SH-SY5Y (cell line): Measurements from ENCODE around the gene NCKAP5.

Experiments
- GATA2 ChIP-seq: IDR thresholded peaks from 2 replicates; pipeline ENCODE4 v1.6.1; 2011; ENCODE audit warnings: mild to moderate bottlenecking, low read depth, low read length
- GATA3 ChIP-seq: IDR thresholded peaks from 2 replicates; pipeline ENCODE4 v1.6.1; 2011; ENCODE audit warnings: low read depth, mild to moderate bottlenecking, low read length, moderate library complexity

NCKAP5 gene

DNA sequence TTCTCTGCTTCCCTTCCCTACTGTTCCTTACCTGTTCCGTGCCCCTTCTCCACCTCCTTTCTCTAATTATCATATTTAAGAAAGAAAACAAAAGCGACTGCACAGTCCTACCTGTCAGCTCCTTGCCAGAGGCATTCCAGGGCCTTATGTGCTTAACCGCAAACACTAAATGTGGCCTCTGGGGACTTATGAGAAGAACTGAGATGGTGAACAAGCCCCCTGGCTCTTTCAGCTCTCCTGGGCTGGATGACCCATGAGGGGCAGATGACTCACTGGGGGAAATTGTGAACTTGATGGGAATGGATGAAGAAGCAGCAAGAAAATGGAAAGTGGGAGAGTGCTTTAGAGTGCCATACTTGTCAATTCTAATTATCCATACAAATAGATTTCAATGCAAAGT lies 792.0 kb downstream of the NCKAP5 start:
- TF ChIP-seq GATA2: no peak
- TF ChIP-seq GATA3: no peak

DNA sequence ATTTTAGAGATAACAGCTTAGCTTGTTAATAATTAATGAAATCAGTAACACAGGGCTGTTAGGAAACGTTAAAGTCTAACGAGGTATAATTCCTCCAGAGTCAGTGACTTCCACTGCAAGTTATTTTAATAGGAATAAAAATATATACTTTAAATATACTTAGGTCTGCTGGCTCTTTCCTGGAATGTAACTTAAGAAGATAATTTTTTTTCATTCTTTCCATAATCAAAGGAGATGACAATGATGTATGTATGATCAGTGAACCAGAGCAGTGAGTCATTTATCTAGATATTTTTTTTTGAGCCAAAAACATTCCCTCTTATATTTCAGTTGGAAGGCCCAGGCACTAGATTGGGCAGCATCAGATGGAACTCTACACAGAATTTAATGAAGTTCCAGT lies 794.1 kb downstream of the NCKAP5 start:
- TF ChIP-seq GATA3 (no peak), GATA2 (no peak)

DNA sequence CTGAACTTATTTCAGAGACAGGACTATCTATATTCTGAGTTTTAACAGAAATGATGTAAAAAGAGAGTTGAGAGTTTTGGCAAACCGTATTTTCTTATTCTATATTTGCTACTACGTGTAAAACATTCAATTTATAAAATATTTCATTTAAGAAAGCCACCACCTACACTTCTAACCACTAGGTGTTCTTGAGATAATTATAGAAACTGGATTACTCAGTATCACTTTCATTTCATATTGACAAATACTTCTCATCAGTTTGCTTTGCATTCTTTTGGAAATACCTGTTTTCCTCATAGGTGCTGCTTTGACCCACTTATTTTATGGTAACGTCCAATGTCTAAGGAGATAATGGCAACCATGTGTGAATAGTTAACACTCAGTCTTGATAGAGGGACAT lies 794.9 kb downstream of the NCKAP5 start:
- TF ChIP-seq GATA3: no peak
- TF ChIP-seq GATA2: no peak

DNA sequence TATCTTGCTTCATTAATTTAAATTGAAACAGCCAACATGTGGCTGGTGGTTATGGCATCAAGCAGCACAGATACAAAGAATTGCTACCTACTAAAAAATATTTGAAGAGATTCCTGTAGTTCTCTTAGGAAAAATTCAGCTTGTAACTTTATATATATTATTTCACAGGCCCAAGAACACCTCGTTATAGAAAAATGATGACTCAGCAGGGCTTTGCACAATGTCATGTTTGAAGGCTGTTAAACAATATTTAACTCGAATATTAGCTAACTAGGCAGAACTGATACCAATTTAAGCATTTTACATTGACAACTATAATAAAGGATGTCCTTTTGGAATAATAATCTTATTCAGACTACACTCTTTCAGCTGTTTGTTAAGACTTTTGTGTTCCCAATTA lies 795.9 kb downstream of the NCKAP5 start:
- no peak for TF ChIP-seq GATA3
- no peak for TF ChIP-seq GATA2

DNA sequence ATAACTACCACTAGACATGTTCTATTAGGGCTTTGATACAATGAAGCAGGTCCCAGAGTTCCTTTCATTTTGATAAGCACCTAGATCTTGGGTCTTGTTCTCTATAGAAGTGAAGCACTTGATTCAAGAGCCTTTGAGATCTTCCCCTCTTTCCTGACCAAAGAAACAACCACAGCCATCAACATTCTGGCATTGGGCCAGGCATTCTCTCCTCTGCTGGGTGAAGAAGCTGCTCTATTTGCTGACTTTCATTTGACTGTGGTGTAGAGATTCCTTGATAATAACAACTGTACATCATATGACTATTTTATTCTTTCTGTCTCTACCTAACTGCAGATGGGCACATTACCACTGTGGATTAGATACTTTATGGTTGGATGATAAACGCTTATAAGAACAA lies 801.7 kb downstream of the NCKAP5 start:
- no peak for TF ChIP-seq GATA3

DNA sequence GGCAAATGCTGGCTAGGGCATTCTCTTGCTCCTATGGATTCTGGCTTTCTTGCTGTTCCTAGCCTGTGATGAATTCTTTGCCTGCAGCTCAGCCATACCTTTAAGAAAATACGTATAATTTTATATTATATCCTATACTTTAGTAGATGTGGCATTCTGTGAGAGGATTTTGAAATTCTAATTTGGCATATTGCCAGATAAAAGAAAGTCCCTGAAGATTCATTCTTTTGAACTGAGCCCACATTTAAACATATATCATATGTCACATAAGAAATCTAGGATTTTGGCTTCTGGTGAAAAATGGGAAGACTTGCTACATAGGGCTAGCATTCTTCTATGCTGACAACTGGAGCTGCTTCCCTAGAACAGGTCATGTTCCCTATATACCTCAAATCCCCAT lies 806.8 kb downstream of the NCKAP5 start:
- TF ChIP-seq GATA3 (no peak), GATA2 (no peak)

DNA sequence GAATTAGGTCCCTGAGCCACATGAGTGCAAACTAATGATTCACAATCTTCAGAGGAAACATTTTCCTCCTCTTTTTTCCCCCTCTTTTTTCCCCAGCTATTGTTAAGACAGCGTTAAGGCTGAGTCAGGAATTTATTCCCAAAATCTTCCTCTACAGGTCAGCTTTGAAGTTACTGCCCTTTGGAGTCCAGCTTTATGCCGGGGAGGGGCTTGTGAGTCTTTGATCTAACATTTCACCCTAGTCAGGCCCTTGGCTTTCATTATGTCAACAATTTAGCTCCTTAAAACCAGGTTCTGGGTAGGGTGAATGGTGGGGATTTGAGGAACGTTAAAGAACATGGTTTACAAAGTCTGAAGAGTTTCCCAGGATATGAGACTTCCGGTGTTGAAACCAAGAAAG lies 807.3 kb downstream of the NCKAP5 start:
- TF ChIP-seq GATA3 (no peak), GATA2 (no peak)

DNA sequence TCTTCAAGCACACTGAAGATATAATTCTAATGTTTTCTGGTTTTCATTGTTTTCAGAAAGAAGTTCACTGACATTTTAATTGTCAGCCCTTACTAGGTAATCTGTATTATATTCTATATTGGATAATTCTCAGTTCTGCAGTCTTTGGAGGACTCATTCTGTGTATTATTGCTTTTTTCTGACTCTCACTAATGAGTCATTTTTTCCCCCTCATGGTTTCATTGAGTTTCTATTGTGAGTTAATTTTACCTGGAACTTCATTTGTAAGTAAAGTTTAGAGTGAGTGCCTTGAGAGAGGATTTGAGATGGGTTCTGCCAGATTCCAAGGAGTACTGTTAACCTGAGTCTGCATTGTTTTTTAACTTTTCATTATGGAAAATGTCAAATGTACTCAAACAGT lies 807.9 kb downstream of the NCKAP5 start:
- TF ChIP-seq GATA3: no peak
- TF ChIP-seq GATA2: no peak

DNA sequence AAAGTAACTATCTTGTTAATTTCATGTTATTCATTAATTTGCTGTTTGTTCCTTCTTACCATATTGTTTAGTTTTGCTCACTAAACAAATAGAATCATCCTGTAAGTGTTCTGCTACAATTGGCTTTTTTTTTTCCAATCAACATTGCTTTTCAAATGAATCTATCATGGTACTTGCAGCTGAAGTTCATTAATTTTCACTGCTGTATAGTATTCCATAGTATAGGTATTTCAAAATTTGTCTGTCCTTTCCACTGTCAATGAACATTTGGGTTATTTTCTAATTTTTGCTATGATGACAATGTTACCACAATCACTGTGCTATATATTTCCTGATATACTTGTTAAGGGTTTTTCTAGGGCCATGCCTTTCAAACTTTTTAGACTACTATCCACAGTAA lies 809.3 kb downstream of the NCKAP5 start:
- no peak for TF ChIP-seq GATA2
- TF ChIP-seq GATA3: no peak

DNA sequence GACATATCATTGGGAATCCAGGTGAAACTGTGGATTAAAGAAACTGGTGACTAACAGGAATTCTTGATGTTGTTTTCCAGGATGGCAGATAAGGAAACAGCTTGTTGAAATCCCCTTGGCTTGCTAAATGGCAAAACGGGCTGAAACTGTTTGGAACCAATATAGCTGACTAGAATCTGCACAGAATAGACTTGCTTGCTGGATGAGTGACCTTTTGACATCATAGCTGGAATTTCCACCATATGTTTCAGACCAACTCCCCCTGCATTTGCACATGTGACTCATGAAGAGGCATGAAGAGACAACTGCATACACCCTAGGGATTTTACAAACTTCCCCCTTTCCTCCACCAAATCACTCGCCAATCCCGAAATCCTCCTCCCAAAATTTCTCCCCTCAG lies 810.6 kb downstream of the NCKAP5 start:
- TF ChIP-seq GATA3 (no peak), GATA2 (no peak)

DNA sequence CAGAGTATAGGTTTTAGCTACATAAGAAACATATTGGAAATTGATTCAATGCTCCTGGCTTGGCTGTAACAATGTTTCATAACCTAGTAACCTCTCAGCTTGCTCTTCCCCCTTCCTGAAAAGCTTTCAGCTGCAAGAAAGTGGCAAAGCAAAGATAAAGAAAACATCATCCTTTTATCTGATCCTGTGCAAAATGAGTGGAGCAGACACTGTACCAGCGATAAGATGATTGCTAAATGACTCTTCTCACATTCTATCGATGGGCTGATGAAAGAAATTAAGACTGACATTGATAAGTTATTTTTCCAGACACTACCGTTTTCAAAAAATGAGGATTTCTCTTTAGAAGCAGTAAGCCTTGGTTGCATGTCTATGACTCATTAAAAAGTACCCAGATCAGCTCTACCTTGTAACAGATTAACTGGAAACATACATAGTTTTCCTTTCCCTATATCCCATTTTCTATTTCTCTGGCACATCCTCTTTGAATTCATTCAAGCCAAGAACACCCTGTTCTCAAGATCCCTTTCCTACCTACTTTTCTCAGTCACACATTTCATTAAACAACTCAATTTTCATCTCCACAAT lies 811.2 kb downstream of the NCKAP5 start:
- TF ChIP-seq GATA3: no peak
- TF ChIP-seq GATA2: peak; percentile 65; the same call in 1 of the 2 replicates

DNA sequence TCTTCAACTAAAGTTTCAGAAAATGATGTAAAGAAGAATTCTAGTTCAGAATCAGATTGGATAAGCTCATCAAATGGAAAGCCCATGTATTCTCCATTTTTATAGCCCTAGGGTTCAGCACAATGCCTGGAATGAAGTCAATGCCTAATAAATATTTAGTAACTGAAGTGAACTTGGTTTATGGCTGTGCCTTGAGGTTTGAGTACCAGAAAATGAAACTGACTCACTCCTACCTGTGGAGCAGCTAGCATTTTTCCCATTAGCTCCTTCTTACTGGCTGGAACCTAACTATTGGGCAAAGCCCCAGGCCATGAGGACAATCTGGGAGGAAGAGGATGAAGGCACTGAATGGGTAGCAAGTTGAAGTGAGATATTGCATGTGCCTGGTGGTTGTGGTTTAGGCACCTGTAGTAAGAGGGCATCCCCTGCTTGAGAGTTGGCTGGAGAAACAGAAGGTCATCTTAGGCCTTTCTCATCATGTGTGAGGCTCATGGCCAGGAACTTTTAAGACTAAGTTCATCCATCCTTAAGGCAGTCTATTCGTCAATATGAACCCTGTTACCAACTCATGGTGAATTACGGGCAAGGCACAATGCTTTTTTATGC lies 813.3 kb downstream of the NCKAP5 start:
- TF ChIP-seq GATA2 (no peak), GATA3 (no peak)

DNA sequence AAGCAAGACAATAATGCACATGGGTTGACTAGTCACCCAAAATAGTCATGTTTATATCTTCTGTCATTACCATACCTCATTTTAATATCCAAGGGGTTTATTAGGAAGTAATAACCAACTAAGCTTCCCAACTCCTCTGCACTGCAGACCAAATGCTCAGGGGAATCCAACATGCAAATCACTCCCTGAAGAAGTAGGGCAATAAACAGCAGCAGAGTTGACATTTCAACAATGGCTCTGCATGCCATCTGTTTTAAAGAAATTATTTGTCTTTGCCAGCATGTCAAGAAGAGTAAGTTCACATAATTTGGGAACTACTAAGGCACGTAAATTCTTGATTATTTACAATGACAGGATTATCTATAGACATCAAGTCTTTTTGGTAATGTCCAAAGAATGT lies 813.9 kb downstream of the NCKAP5 start:
- TF ChIP-seq GATA3 (no peak), GATA2 (no peak)

DNA sequence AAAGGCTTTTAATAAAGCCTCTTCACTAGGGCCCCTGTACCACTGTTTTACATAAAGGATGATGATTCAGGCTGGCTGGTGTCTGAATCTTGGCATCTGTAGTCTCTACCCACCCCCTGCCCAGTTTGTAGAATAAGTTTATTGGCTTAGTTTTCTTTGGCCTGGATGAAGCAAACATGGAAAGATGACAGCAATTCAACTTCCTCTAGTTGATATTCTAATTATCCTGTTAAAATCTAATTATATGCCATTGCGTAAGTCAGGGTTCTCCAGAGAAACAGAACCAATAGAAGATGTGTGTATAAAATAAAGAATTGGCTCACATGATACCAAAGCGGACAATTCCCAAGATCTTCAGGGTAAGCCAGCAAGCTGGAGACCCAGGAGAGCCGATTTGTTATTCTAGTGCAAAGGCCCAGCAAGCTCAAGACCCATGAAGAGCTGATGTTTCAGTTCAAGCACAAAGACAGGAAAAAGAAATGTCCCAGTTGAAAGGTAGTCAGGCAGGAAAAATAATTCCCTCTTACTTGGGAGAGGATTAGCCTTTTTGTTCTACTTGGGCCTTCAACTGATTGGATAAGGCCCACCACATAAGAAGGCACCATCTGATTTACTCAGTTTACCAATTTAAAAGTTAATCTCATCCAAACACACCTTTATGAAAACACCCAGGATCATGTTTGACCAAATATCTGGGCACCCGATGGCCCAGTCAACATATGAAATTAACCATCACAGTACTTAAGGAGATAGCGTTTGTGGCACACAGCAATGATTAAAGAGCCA lies 815.6 kb downstream of the NCKAP5 start:
- TF ChIP-seq GATA2 (no peak), GATA3 (no peak)

DNA sequence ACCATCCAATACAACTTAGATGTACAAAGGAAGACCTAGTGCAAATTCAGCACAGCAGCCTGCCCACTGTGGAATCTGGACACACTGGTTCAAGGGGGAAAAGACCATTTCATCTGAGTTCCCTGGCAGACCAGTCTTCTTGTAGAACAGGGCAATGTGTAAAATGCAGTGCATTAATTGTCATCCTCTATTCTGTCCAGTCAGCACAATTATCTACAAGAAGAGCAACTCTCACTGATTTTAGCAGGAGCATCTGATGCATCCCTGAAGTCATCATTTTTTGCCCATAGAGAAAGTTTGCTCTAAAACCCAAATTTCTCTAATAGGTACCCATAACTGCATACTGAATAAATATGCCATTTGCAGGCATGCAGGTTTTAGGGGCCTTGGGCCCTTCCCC lies 816.4 kb downstream of the NCKAP5 start:
- no peak for TF ChIP-seq GATA2
- TF ChIP-seq GATA3: no peak

DNA sequence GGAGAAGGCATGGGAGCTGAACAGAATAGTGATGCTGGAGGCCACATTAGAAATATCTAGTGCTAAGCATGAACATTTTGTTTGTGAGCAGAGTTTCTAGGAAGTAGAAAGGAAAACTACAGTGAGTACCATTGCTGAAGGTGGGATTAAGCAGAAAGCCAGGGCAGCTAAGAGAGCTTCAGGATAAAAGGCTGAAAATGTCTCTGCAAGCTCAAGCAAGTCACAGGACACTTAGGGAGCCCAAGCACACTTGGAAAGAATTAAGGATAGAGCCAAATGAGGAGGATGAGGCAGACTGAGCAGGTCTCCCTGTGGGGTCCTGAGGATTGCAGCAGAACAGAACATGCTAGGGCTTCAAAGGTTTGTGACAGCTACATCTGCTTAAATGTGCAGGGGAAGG lies 817.7 kb downstream of the NCKAP5 start:
- no peak for TF ChIP-seq GATA2
- TF ChIP-seq GATA3: no peak

DNA sequence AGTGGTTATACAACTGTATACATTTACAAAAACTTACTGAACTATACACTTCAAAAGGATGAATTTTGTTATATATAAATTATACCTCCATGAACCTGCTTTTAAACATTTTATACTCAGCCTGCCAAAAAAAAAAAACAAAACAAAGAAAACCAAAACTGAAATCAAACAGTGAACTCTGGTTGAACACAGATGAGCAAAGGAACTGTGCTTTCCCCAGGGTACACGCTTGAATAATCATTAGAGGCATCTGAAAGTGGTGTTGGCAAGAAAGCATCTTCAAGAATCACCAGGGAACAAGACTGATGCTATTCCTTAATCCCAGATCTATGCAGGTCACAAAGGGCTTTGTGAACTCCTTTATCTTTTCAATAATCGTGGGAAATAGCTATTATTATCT lies 821.2 kb downstream of the NCKAP5 start:
- no peak for TF ChIP-seq GATA3
- no peak for TF ChIP-seq GATA2

DNA sequence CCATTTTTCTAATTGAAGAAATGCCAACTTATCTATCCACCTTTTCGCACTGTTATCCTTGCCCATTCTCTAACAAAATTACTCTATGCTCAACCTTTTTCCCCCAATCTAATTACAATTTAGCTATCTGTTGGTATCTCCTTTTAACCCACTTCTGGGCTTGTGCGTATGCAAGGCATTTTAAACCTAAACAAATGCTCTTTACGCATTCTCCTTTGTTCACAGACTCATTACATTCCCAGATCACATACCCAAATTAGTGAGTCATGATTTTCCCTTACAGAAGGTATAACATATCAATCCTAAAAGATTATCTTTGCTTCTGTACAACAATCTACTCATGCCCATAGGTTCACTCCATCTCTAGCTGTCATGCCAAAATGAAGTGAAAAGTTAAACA lies 826.5 kb downstream of the NCKAP5 start:
- TF ChIP-seq GATA3: no peak
- TF ChIP-seq GATA2: no peak
